SK-N-SH treated with all-trans-retinoic acid at 6 μM for 48 hours (cell line): ENCODE data around the gene NRXN3.

Experiments used
- ARNTL ChIP-seq: fragments of 450-650 bp; formaldehyde crosslinking; IDR thresholded peaks from 2 replicates; pipeline ENCODE4 v1.5.0; 2020; ENCODE audit warnings: low read depth, mild to moderate bottlenecking, moderate library complexity, borderline replicate concordance
- BACH2 ChIP-seq: fragments of 250-450 bp; sonication (Bioruptor Pico); IDR thresholded peaks from 2 replicates; pipeline ENCODE4 v1.9.0; 2021; ENCODE audit warnings: mild to moderate bottlenecking, borderline replicate concordance
- CSDC2 ChIP-seq: fragments of 250-450 bp; sonication (Bioruptor Pico); IDR thresholded peaks from 2 replicates; pipeline ENCODE4 v1.5.0; 2020; ENCODE audit warnings: mild to moderate bottlenecking, moderate library complexity
- ISL1 ChIP-seq: fragments of 250-450 bp; sonication (Bioruptor Pico); IDR thresholded peaks from 2 replicates; pipeline ENCODE4 v2.1.2; 2022; ENCODE audit warnings: mild to moderate bottlenecking, moderate library complexity
- OSR1 ChIP-seq: fragments of 250-450 bp; sonication (Bioruptor Pico); IDR thresholded peaks from 2 replicates; pipeline ENCODE4 v1.8.0; 2022; ENCODE audit warnings: moderate library complexity, mild to moderate bottlenecking, inconsistent platforms
- POU6F1 ChIP-seq: fragments of 250-450 bp; sonication (Bioruptor Pico); IDR thresholded peaks from 2 replicates; pipeline ENCODE4 v1.8.0; 2021; ENCODE audit warnings: low read depth, mild to moderate bottlenecking, moderate library complexity, borderline replicate concordance
- PPARA ChIP-seq: fragments of 250-450 bp; sonication (Bioruptor Pico); IDR thresholded peaks from 2 replicates; pipeline ENCODE4 v1.5.0; 2020; ENCODE audit warnings: mild to moderate bottlenecking, borderline replicate concordance
- RARB ChIP-seq: fragments of 250-450 bp; sonication (Bioruptor Pico); IDR thresholded peaks from 2 replicates; pipeline ENCODE4 v1.8.0; 2021; ENCODE audit warnings: mild to moderate bottlenecking, moderate library complexity
- TOX ChIP-seq: fragments of 250-450 bp; sonication (Bioruptor Pico); IDR thresholded peaks from 2 replicates; pipeline ENCODE4 v1.8.0; 2021; ENCODE audit warnings: mild to moderate bottlenecking, moderate library complexity, borderline replicate concordance
- ZFP30 ChIP-seq: fragments of 450-650 bp; formaldehyde crosslinking; IDR thresholded peaks from 2 replicates; pipeline ENCODE4 v1.5.0; 2022; ENCODE audit warnings: mild to moderate bottlenecking, moderate library complexity
- ZNF565 ChIP-seq: fragments of 450-650 bp; formaldehyde crosslinking; conservative IDR thresholded peaks from 2 replicates; pipeline ENCODE4 v1.5.0; 2020; ENCODE audit warnings: low read depth, mild to moderate bottlenecking, moderate library complexity
- ZNF70 ChIP-seq: fragments of 450-650 bp; formaldehyde crosslinking; IDR thresholded peaks from 2 replicates; pipeline ENCODE4 v1.5.0; 2020; ENCODE audit warnings: mild to moderate bottlenecking, moderate library complexity
- TF ChIP-seq, protein P1 (sequence below): fragments of 250-450 bp; sonication (Bioruptor Pico); IDR thresholded peaks from 2 replicates; pipeline ENCODE4 v1.8.0; 2020; ENCODE audit warnings: mild to moderate bottlenecking, moderate library complexity, borderline replicate concordance

GRCh38 chr14:79500489-79500888 is 1330.3 kb downstream of the NRXN3 start:
- no peak for TF ChIP-seq CSDC2
- TF ChIP-seq BACH2 (CRISPR knock-in tag): no peak
- no peak for TF ChIP-seq ZFP30 (CRISPR knock-in tag)
- TF ChIP-seq, protein P1, sequence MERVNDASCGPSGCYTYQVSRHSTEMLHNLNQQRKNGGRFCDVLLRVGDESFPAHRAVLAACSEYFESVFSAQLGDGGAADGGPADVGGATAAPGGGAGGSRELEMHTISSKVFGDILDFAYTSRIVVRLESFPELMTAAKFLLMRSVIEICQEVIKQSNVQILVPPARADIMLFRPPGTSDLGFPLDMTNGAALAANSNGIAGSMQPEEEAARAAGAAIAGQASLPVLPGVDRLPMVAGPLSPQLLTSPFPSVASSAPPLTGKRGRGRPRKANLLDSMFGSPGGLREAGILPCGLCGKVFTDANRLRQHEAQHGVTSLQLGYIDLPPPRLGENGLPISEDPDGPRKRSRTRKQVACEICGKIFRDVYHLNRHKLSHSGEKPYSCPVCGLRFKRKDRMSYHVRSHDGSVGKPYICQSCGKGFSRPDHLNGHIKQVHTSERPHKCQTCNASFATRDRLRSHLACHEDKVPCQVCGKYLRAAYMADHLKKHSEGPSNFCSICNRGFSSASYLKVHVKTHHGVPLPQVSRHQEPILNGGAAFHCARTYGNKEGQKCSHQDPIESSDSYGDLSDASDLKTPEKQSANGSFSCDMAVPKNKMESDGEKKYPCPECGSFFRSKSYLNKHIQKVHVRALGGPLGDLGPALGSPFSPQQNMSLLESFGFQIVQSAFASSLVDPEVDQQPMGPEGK (CRISPR knock-in tag): no peak
- no peak for TF ChIP-seq PPARA (CRISPR knock-in tag)
- TF ChIP-seq POU6F1 (CRISPR knock-in tag): no peak
- no peak for TF ChIP-seq TOX
- no peak for TF ChIP-seq ARNTL
- no peak for TF ChIP-seq ISL1 (CRISPR knock-in tag)
- no peak for TF ChIP-seq ZNF70 (CRISPR knock-in tag)
- TF ChIP-seq ZNF565: no peak
- TF ChIP-seq RARB: no peak
- TF ChIP-seq OSR1 (CRISPR knock-in tag): no peak
